Mesendoderm (in vitro differentiated cells): ENCODE data around the gene PIK3C2A.

Source experiments
- DNase-seq: peaks from one replicate; pipeline ENCODE4 v3.0.0; 2013
- H2AK5ac ChIP-seq: 2 replicates; pipeline ENCODE4 v1.6.1; 2013; ENCODE audit warnings: low read length, inconsistent platforms
- H2BK120ac ChIP-seq: 2 replicates; pipeline ENCODE4 v1.6.1; 2013; ENCODE audit warnings: low read depth, mild to moderate bottlenecking, low read length, moderate library complexity, mixed read lengths
- H2BK15ac ChIP-seq: replicated peaks from 2 replicates; pipeline ENCODE4 v1.6.1; 2013; ENCODE audit warnings: low read depth, mild to moderate bottlenecking, moderate library complexity
- H2BK5ac ChIP-seq: 2 replicates; pipeline ENCODE4 v1.6.1; 2013; ENCODE audit warnings: low read length, inconsistent platforms
- H3K18ac ChIP-seq: 2 replicates; pipeline ENCODE4 v1.6.1; 2013; ENCODE audit warnings: mild to moderate bottlenecking, low read length, mixed read lengths
- H3K23ac ChIP-seq: one replicate; pipeline ENCODE4 v1.6.1; 2013; ENCODE audit warnings: low read length
- H3K27ac ChIP-seq: 2 replicates; pipeline ENCODE4 v1.5.1; 2013; ENCODE audit warnings: low read depth, mild to moderate bottlenecking, inconsistent platforms, low read length, moderate library complexity
- H3K27me3 ChIP-seq: 2 replicates; pipeline ENCODE4 v1.6.1; 2013; ENCODE audit warnings: low read length, control low read depth, mild to moderate bottlenecking, inconsistent platforms; ENCODE audit not compliant: insufficient read depth, poor library complexity
- H3K36me3 ChIP-seq: 2 replicates; pipeline ENCODE4 v1.6.1; 2013; ENCODE audit warnings: low read length, inconsistent platforms; ENCODE audit not compliant: control insufficient read depth, insufficient read depth
- H3K4ac ChIP-seq: one replicate; pipeline ENCODE4 v1.6.1; 2013; ENCODE audit warnings: low read depth, mild to moderate bottlenecking, low read length, moderate library complexity
- H3K4me1 ChIP-seq: 2 replicates; pipeline ENCODE4 v1.6.1; 2013; ENCODE audit warnings: low read depth, low read length, inconsistent platforms; ENCODE audit not compliant: control insufficient read depth
- H3K4me2 ChIP-seq: 2 replicates; pipeline ENCODE4 v1.6.1; 2013; ENCODE audit warnings: low read length
- H3K4me3 ChIP-seq: 2 replicates; pipeline ENCODE4 v1.5.1; 2013; ENCODE audit warnings: mild to moderate bottlenecking, low read length
- H3K56ac ChIP-seq: one replicate; pipeline ENCODE4 v1.6.1; 2013; ENCODE audit warnings: low read length
- H3K79me1 ChIP-seq: 2 replicates; pipeline ENCODE4 v1.6.1; 2013; ENCODE audit warnings: low read length, inconsistent platforms
- H3K79me2 ChIP-seq: 2 replicates; pipeline ENCODE4 v1.6.1; 2013; ENCODE audit warnings: mild to moderate bottlenecking, low read length; ENCODE audit not compliant: control insufficient read depth, insufficient read depth
- H3K9ac ChIP-seq: 2 replicates; pipeline ENCODE4 v1.6.1; 2013; ENCODE audit warnings: low read length, inconsistent platforms
- H4K5ac ChIP-seq: one replicate; pipeline ENCODE4 v1.6.1; 2013; ENCODE audit warnings: low read length
- H4K8ac ChIP-seq: one replicate; pipeline ENCODE4 v1.6.1; 2013; ENCODE audit warnings: low read depth, mild to moderate bottlenecking, control low read depth, low read length, moderate library complexity
- whole genome bisulfite sequencing: extraction: QIAGEN DNeasy Blood & Tissue Kit; methylation state at CpG from one replicate; pipeline ENCODE4 v1.1.7; 2013; ENCODE audit warnings: low lambda C conversion rate, missing lambda C conversion rate; ENCODE audit not compliant: insufficient coverage; ENCODE audit errors: extremely low coverage; 5-methylcytosine and 5-hydroxymethylcytosine counted together

PIK3C2A gene

GRCh38 chr11:17159441-17159840 is 48.3 kb downstream of the PIK3C2A start:
- Histone ChIP-seq H3K18ac (no peak overlapping the region), H3K4ac (no peak overlapping the region), H3K23ac (no peak overlapping the region), H3K4me1 (no peaks in the 10 kb centered on the region), H3K4me2 (no peak overlapping the region), H4K5ac (no peak overlapping the region), H3K27me3 (no peaks in the 10 kb centered on the region), H3K36me3 (no peaks in the 10 kb centered on the region), H4K8ac (no peak overlapping the region), H3K79me2 (peaks cover 33% of the 10 kb centered on the region), H3K27ac (no peak overlapping the region), H2AK5ac (no peak overlapping the region), H2BK5ac (no peak overlapping the region), H3K56ac (no peak overlapping the region), H3K9ac (no peak overlapping the region), H2BK15ac (no peak overlapping the region), H2BK120ac (no peak overlapping the region), H3K4me3 (no peak overlapping the region), H3K79me1 (peaks cover 13% of the 10 kb centered on the region)
- no CpG with 5 or more reads among the region's 3 CpGs for WGBS
- DNase-seq, result no peak
